Amniotic epithelial cell (primary cell): ENCODE measurements around the gene RANBP10.

Source experiments
- DNase-seq: peaks from one replicate; pipeline ENCODE4 v3.0.0-alpha.2; 2010; ENCODE audit warnings: low read depth

Gene RANBP10

GRCh38 chr16:67676516-67676915, 129.8 kb downstream of the RANBP10 start:
- DNase-seq: no peak

- DNase-seq: no peak
These were observed 130.4 kb downstream of the RANBP10 start for GRCh38 chr16:67675999-67676398.

- DNase-seq: no peak
These were observed 130.8 kb downstream of the RANBP10 start for GRCh38 chr16:67675579-67675935.

- no peak for DNase-seq
These were observed 131.3 kb downstream of the RANBP10 start for GRCh38 chr16:67674851-67675578.

- no peak for DNase-seq
These were observed 132.4 kb downstream of the RANBP10 start for GRCh38 chr16:67673712-67674580.
